ENCODE data around the gene TRIOBP. TPM values are rescaled to one million over a fixed set of nuclear protein-coding genes. Genes with fewer than 3 reads are reported as not detected.

The TRIOBP gene
- total and polyA plus RNA-seq, 12 donors, result 34.7 to 115 (median 82.4) TPM

GRCh38 chr22:37677493-37677974 lies 19.3 kb upstream of the TRIOBP start:
- Histone ChIP-seq H3K36me3 (peaks cover 0 to 38% (median 3%) of the 10 kb centered on the region in 9 donors), H3K4me3 (peak overlapping the region in 9 of 10 donors; percentile 51 to 79 (median 73)), H3K27ac (peak overlapping the region in 9 of 10 donors; percentile 88 to 99 (median 95)), H3K9me3 (no peaks in the 10 kb centered on the region), H3K4me1 (peaks cover 12 to 64% (median 56%) of the 10 kb centered on the region in 9 donors), H3K27me3 (no peaks in the 10 kb centered on the region)
- ATAC-seq (no peak), DNase-seq (no peak)
- intact Hi-C loops (cut with DNase I), result loop anchor here in 2 of 10 donors (2.0 to 5.0 kb wide), 2 partner anchors 19 to 70 kb away; partner anchors contain the start of gene PDXP (in 1 of the 2)
- WGBS, 2 donors, result 56 to 67% methylated on average over 15 of the region's 15 CpGs
- no peak for TF ChIP-seq CTCF (IDR thresholded peaks at IDR 0.05)

GRCh38 chr22:37678372-37678771 lies 18.5 kb upstream of the TRIOBP start:
- Histone ChIP-seq H3K27ac (peak overlapping the region in 4 of 10 donors; percentile 12 to 99 (median 91)), H3K27me3 (no peaks in the 10 kb centered on the region), H3K4me3 (peak overlapping the region in 4 of 10 donors; percentile 72 to 79 (median 74)), H3K36me3 (peaks cover 0 to 38% (median 3%) of the 10 kb centered on the region in 9 donors), H3K9me3 (no peaks in the 10 kb centered on the region), H3K4me1 (peaks cover 12 to 64% (median 56%) of the 10 kb centered on the region in 9 donors)
- intact Hi-C loops (cut with DNase I), result loop anchor here in 1 of 10 donors (5.0 kb wide), 1 partner anchor 69 kb away; no protein-coding TSS in a partner anchor
- no peak for TF ChIP-seq CTCF (IDR thresholded peaks at IDR 0.05)
- WGBS, 2 donors, result 57 to 72% methylated on average over 18 of the region's 18 CpGs
- no peak for ATAC-seq
- no peak for DNase-seq

GRCh38 chr22:37679670-37680069 lies 17.2 kb upstream of the TRIOBP start:
- intact Hi-C loops (cut with DNase I), result loop anchor here in 8 of 10 donors (2.0 to 10.0 kb wide), 6 partner anchors 37 to 115 kb away; no protein-coding TSS in a partner anchor
- DNase-seq, result no peak
- no peak for TF ChIP-seq CTCF (IDR thresholded peaks at IDR 0.05)
- ATAC-seq, result no peak
- Histone ChIP-seq H3K36me3 (peaks cover 0 to 38% (median 3%) of the 10 kb centered on the region in 9 donors), H3K4me3 (no peak overlapping the region), H3K4me1 (peaks cover 6 to 51% (median 45%) of the 10 kb centered on the region in 9 donors), H3K27ac (no peak overlapping the region), H3K9me3 (no peaks in the 10 kb centered on the region), H3K27me3 (no peaks in the 10 kb centered on the region)
- WGBS, 2 donors, result 76 to 78% methylated on average over 8 of the region's 8 CpGs

- Histone ChIP-seq H3K27me3 (no peaks in the 10 kb centered on the region), H3K36me3 (peaks cover 0 to 38% (median 3%) of the 10 kb centered on the region in 9 donors), H3K27ac (peak overlapping the region in 1 of 10 donors; percentile 18), H3K4me1 (peaks cover 5 to 44% (median 40%) of the 10 kb centered on the region in 9 donors), H3K9me3 (no peaks in the 10 kb centered on the region), H3K4me3 (no peak overlapping the region)
- ATAC-seq (no peak), DNase-seq (no peak)
- intact Hi-C loops (cut with DNase I), result loop anchor here in 8 of 10 donors (2.0 to 10.0 kb wide), 5 partner anchors 38 to 114 kb away; no protein-coding TSS in a partner anchor
- WGBS, 2 donors, result 72 to 78% methylated on average over 7 of the region's 7 CpGs
- TF ChIP-seq CTCF (IDR thresholded peaks at IDR 0.05), result no peak
Measured at GRCh38 chr22:37680191-37680851, 16.5 kb upstream of the TRIOBP start.
